ENCODE results near the gene HSD17B13. TPM values are rescaled to one million over a fixed set of nuclear protein-coding genes. Genes with fewer than 3 reads are reported as not detected.

HSD17B13 gene
- polyA plus RNA-seq, 1 of the 3 experiments (the other 2 are of a cell fraction), result 0.13 TPM

DNA sequence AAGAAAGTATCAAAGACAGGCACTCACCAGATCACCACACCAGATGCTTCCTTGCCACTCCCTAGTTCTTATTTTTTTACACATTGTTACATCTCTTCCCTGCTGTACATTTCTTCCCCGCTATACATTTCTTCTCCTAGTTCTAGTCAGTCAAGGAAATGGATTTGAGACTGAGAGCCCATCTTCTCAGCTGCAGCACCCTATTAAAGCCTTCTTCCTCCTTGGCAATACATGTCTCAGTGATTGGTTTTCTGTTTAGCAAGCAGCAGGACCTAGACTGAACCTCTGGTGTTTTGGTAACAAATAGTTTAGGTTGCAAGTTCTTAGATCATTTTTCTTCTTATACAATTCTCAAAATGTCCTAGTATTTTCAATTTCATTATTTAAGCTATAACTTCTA lies 66.9 kb downstream of the HSD17B13 start (continued):
- TF ChIP-seq RFX5 (IDR thresholded peaks at IDR 0.05; ENCODE audit: low read length) (no peak), POLR2AphosphoS5 (IDR thresholded peaks at IDR 0.05; ENCODE audit: low read depth, low read length) (no peak), RCOR1 (IDR thresholded peaks at IDR 0.05; ENCODE audit: low read length) (no peak), FOXM1 (IDR thresholded peaks at IDR 0.05; ENCODE audit: low read depth) (no peak)

Small RNA genes lying within 50 kb of the gene (small RNA-seq; reads per million reads assigned to genes)
- gene MIR5705, result 0 reads per million in 7 experiments

Other genes with a start within 250 kb of the HSD17B13 start
- gene KLHL8, start 102.3 kb downstream of the HSD17B13 start, polyA plus RNA-seq (2012; rRNA removed), result 2.4 and 2.8 TPM in 2 replicates
- 13.2 and 17.7 TPM in 2 replicates for gene HSD17B11, start 68.3 kb upstream of the HSD17B13 start, polyA plus RNA-seq (2012; rRNA removed)
- 21.5 and 21.8 TPM in 2 replicates for gene NUDT9, start 99.7 kb upstream of the HSD17B13 start, polyA plus RNA-seq (2012; rRNA removed)
- not detected in 2 replicates for gene SPARCL1, start 206.5 kb upstream of the HSD17B13 start, polyA plus RNA-seq (2012; rRNA removed)